ENCODE measurements around the gene GKAP1.
"Not testable (repeated sequence)": the region's sequence is repeated elsewhere in the genome, so short reads cannot be mapped to it uniquely, and the experiment has no call there.

Gene GKAP1

DNA sequence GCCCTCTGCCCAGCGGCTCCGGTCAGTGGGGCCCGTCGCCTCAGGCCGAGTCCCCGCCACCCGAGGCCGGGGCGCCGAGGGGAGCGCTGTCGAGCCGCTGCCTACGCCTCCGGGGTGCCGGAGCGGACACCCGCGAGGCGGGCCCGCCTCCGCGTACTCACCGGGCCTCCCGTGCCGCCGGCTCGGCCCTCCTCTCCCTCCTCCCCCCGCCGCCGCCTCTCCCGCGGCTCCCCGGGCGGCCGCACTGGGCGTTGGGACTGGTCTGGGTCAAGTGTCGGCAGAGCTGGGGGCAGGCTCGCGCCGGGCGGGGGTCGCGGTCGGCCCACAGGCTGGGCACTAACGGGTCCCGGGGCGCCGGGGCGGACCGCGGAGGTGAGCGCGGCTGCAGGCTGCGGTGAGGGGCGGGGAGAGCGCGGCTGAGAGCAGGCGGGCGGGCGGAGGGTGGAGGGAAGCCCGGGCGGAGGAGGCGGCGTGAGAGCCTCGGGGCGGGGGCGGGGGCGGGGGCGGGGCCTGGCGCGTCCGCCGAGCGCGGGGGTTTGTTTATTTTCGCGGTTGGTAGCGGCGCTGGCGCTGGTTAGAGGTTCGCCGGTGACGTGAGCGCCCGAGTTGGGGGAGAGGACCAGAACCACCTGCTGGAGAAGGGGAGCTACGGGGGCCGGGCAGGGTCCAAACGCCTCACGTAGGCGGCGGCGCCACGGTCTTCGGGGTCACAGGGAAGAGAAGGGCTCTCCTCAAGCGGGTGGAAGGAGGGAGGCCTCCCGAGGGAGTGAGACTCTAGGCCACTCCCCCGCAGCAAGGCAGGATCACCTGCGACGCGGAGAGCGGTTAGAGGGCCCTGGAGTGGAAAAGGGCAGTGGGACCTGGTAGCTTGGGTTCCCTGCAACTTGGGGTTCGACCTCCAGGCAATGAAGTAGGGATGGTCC lies at the start of gene GKAP1:
Gene GKAP1 (minus strand): TSS at position 414 of the 923 bp plus-strand sequence. CDS start 11,252 bp downstream, outside the sequence.
- peak; percentile 17 for DNase-seq

GRCh38 chr9:83849895-83850294 lies 32.3 kb upstream of the GKAP1 start:
- not testable (repeated sequence) for DNase-seq

GRCh38 chr9:83837070-83837643 lies 19.6 kb upstream of the GKAP1 start:
- not testable (repeated sequence) for DNase-seq

GRCh38 chr9:83830426-83831071 lies 13.0 kb upstream of the GKAP1 start:
- peak; percentile 32 for DNase-seq

DNA sequence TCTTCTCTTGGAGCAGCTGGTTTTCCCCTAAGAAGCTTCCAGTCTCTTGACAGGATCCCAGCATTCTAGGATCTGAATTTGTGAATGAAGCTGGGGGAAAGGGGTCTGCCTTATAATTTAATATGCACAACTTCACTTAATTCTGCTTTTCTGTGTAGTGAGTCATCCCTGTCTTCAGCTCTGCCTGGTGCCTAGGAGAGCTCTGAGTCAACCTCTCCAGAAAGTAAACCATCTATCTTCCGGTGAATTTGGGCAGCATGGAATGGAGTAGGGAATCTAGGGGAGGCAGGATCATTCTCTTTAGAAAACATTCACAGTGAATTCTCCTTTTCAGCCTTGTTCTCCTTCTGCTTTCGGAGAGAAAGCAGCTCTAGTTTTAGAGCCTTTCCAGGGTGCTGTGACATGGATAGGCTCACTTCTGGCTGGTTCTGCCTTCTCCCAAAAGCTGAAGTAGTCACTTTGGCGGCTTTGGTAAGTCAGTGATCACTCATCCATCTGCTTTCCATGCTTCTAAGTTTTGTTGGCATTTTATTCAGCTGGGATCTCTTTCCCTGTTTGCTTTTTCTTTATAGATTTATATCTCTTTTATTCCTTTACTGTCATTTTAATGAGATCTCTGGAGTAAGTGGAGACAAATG lies 7.5 kb upstream of the GKAP1 start:
- DNase-seq = not testable (repeated sequence)

- DNase-seq = not testable (repeated sequence)
These were observed 586 bp downstream of the GKAP1 start for GRCh38 chr9:83817011-83817355.

DNA sequence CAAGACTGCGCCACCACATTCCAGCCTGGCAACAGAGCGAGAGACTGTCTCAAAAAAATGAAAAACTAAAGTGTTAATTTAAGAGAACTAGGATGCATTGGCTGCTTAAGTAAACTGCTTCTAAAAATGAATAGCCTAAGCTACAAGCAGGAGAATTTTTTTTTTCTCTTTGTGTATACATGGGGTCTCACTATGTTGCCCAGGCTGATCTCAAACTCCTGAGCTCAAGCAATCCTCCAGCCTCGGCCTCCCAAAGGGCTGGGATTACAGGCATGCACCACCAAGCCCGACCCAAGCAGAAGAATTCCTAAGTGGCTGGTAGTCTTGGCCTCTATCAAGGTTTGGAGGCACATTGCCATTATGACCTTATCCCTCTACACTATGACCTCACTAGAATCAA lies 2.4 kb downstream of the GKAP1 start:
- DNase-seq = not testable (repeated sequence)

GRCh38 chr9:83809213-83809612 lies 8.4 kb downstream of the GKAP1 start:
- DNase-seq = not testable (repeated sequence)

DNA sequence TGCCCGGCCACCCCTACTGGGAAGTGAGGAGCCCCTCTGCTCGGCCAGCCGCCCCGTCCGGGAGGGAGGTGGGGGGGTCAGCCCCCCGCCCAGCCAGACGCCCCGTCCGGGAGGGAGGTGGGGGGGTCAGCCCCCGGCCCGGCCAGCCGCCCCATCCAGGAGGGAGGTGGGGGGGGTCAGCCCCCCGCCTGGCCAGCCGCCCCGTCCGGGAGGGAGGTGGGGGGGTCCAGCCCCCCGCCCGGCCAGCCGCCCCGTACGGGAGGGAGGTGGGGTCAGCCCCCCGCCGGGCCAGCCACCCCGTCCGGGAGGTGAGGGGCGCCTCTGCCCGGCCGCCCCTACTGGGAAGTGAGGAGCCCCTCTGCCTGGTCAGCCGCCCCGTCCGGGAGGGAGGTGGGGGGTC lies 13.1 kb downstream of the GKAP1 start:
- DNase-seq = not testable (repeated sequence)

GRCh38 chr9:83803941-83804340 lies 13.6 kb downstream of the GKAP1 start:
- not testable (repeated sequence) for DNase-seq

DNA sequence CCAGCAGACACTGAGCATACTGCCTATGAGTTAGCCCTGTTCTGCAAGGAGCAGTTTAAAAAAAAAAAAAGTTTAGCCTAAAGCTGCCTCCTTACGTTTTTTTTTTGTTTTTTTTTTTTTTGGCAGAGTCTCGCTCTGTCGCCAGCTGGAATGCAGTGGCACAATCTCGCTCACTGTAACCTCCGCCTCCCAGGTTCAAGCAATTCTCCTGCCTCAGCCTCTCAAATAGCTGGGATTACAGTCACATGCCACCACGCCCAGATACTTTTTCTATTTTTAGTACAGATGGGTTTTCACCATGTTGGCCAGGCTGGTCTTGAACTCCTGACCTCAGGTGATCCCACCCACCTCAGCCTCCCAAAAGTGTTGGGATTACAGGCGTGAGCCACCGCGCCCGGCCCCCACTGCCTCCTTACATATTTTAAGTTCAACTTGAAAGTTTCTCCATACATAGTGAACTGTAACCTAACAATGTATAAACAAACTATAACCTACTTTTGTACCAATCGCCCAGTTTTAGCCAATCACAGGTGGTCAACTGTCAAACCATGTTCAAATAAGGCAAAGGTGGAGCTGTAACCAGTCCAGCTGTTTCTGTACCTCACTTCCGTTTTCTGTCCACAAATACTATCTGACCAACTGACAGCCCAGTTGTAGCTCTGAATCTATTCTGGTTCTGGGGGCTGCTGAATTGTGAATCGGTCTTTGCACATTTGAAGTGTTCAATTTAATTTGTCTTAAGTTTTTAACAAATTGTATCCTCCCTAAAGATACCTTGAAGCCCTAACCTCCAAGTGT lies 17.1 kb downstream of the GKAP1 start:
- no peak for DNase-seq

DNA sequence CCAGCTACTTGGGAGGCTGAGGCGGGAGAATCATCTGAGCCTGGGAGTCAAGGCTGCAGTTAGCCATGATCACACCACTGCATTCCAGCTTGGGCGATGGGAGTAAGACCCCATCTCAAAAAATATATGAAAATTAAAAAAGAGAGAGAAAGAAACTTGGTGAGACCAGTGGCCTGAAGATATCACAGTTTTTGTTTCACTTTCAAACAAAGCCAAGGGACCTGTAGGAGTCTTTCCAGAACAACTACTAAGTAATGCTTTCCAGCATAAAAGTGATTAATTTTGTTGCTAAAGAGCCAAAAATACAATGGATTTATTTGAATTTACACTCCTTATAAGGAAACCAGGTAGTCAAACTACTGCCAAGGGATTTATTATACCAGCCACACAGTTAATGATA lies 23.5 kb downstream of the GKAP1 start:
- no peak for DNase-seq

DNA sequence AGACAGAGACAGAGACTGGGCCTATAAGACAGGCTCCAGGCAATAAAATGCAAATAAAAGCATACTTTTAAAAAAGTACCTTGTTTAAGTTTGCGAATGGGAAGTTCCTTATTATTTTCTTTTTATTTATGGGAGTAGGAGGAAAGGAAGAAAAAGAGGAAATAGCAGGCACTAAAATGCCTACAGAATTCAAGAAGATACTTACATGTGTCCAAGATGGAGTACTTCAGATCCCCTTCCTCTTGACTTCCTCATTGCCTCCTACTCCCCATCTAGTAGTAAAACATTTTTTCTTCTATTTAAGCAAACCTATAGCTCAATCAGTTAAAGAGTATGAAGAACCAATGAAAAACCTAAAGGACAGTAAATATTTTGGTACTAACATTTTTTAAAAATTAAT lies 24.8 kb downstream of the GKAP1 start:
- no peak for DNase-seq

DNA sequence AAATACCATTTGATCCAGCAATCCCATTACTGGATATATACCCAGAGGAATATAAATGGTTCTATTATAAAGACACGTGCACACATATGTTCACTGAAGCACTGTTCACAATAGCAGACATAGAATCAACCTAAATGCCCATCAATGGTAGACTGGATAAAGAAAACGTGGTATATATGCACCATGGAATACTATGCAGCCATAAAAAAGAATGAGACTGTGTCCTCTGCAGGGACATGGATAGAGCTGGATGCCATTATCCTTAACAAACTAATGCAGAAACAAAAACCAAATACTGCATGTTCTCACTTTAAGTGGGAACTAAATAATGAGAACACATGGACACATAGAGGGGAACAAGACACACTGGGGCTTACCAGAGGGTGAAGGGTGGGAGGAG lies 39.4 kb downstream of the GKAP1 start:
- no peak for DNase-seq

DNA sequence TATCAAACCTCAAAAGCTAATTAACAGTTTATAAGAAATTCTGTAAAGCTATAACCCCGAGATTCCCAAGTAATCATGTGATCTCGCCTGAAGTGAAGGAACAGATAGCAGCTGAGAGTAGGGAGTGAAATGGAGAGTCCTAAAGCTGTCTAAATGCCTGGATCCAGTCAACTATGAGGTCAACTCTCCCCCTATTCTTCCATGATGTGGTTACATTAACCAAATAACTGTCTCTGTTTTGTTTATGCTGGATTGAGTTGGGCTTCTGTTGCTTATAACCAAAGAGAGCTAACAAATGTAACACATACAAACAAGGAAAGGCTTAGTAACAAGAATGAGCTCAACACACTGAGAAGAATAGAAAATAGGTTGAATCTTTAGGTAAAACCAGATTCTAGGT lies 41.6 kb downstream of the GKAP1 start:
- no peak for DNase-seq

- DNase-seq = no peak
These were observed 44.7 kb downstream of the GKAP1 start for GRCh38 chr9:83772860-83773259.

- DNase-seq = no peak
These were observed 52.2 kb downstream of the GKAP1 start for GRCh38 chr9:83765376-83765775.

GRCh38 chr9:83754383-83754977 lies 63.1 kb downstream of the GKAP1 start:
- no peak for DNase-seq

- DNase-seq = no peak
These were observed 67.9 kb downstream of the GKAP1 start for GRCh38 chr9:83749706-83750105.

DNA sequence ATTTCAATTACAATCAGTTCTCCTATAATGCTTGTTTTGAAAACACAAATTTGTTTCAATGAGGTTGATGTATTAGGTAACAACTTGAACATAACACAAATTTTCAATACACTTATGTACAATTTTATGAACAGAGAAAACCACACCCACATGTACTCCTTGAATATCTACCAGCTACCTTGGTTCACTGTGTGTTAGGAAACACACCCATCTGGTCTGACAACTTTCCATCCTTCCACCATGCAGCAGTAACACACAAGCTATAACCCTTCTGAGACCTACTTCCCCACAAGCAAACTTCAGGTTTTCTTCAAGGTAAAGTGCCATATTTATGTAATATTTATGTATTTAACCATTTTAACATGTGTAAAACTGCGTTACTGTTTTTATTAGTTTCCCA lies 73.4 kb downstream of the GKAP1 start:
- no peak for DNase-seq

GRCh38 chr9:83733739-83734138 lies 83.8 kb downstream of the GKAP1 start:
- DNase-seq = no peak
